HepG2 (cell line): ENCODE data around the gene TF.

ENCODE experiments used
- EP300 ChIP-seq, 3 experiments: sonication (generic) in 1 of 3; formaldehyde crosslinking in 1 of 3; IDR thresholded peaks; 2 replicates each; pipeline versions ENCODE4 v1.5.1 to v1.6.1; 2011 to 2020; ENCODE audit warnings: low read depth in 2 of 3, low read length in 2 of 3, borderline replicate concordance in 1 of 3, improper control_type of control experiment in 1 of 3, mild to moderate bottlenecking in 1 of 3, missing genetic modification reagents in 1 of 3, moderate library complexity in 1 of 3
- HNRNPK ChIP-seq: fragments of 200-400 bp; formaldehyde crosslinking; IDR thresholded peaks from 2 replicates; pipeline ENCODE4 v1.6.1; 2018; ENCODE audit warnings: low read length, low read depth, moderate library complexity, mild to moderate bottlenecking; ENCODE audit not compliant: poor library complexity, severe bottlenecking
- HOMEZ ChIP-seq: IDR thresholded peaks from 2 replicates; pipeline ENCODE4 v1.6.1; 2016; ENCODE audit warnings: low read depth
- IRF1 ChIP-seq: sonication (generic); formaldehyde crosslinking; IDR thresholded peaks from 2 replicates; pipeline ENCODE4 v1.4.0; 2020; ENCODE audit warnings: low read depth, mild to moderate bottlenecking, missing genetic modification reagents
- IRX3 ChIP-seq: sonication (generic); formaldehyde crosslinking; IDR thresholded peaks from 2 replicates; pipeline ENCODE4 v1.8.1; 2023; ENCODE audit warnings: mild to moderate bottlenecking, low read depth, missing genetic modification reagents, borderline replicate concordance
- MED1 ChIP-seq: sonication (generic); formaldehyde crosslinking; IDR thresholded peaks from 2 replicates; pipeline ENCODE4 v1.4.0; 2020; ENCODE audit warnings: missing genetic modification reagents
- PCBP1 ChIP-seq: fragments of 200-400 bp; formaldehyde crosslinking; IDR thresholded peaks from 2 replicates; pipeline ENCODE4 v1.6.1; 2017; ENCODE audit warnings: mild to moderate bottlenecking, low read depth, low read length, borderline replicate concordance
- POLR2AphosphoS2 ChIP-seq: IDR thresholded peaks from 2 replicates; pipeline ENCODE4 v1.6.1; 2011; ENCODE audit warnings: low read depth, low read length, improper control_type of control experiment
- SP1 ChIP-seq, 2 experiments: fragments of 450-650 bp in 1 of 2; sonication (generic) in 1 of 2; formaldehyde crosslinking in 1 of 2; IDR thresholded peaks; 2 replicates each; pipeline versions ENCODE4 v1.4.0 to v1.6.1; 2016 to 2020; ENCODE audit warnings: missing genetic modification reagents in 1 of 2
- TAF1 ChIP-seq: sonication (generic); formaldehyde crosslinking; IDR thresholded peaks from 2 replicates; pipeline ENCODE4 v1.4.0; 2020; ENCODE audit warnings: missing genetic modification reagents
- ZMAT5 ChIP-seq: sonication (generic); formaldehyde crosslinking; IDR thresholded peaks from 2 replicates; pipeline ENCODE4 v1.5.0; 2020; ENCODE audit warnings: mild to moderate bottlenecking, low read depth, missing genetic modification reagents, borderline replicate concordance
- ZNF570 ChIP-seq: sonication (generic); formaldehyde crosslinking; IDR thresholded peaks from 2 replicates; pipeline ENCODE4 v1.4.0; 2020; ENCODE audit warnings: mild to moderate bottlenecking, missing genetic modification reagents, borderline replicate concordance
- TF ChIP-seq, protein P1 (sequence below): sonication (generic); formaldehyde crosslinking; IDR thresholded peaks from 2 replicates; pipeline ENCODE4 v1.5.0; 2020; ENCODE audit warnings: mild to moderate bottlenecking, missing genetic modification reagents, moderate library complexity

DNA sequence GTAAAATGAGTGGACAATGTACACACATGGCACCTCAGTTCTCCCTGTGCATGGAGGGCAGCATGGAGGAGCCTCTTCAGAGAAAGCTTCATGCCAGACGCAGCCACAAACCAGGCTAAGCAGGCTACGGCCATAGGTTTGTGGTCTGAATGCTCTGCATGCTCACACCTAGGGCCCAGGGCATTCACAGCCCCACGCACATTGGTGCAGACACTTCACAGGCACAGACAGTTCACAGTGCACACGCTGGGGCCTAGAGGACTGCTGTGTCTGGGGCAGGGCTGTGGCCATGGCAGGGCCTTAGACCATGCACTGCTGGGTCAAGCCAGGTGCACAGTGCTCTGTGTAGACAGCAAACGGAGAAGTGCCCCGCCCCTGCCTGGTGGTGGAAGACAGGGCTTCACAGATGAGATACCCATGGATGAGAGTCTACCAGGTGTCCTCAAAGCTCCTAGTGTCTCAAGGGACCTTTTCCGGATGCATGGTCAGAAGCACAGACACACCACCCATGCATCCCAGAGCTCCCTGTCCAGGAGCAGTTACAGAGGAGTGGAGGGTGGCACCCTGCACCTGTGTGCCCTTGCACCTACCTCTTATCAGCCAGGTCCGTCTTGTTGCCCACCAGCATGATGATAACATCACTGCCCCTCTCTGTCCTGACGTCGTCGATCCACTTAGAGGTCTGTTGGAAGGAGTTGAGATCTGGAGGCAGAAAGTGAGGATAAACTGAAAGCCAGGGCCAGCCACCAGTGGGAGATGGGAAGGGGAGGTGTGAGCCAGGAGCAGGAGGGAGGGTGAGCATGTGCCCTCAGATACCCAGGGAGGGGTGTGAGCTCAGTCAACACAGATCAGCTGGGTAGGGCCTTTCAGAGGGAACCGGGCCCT, 93.0 kb downstream of the TF start:
- TF ChIP-seq, protein P1, sequence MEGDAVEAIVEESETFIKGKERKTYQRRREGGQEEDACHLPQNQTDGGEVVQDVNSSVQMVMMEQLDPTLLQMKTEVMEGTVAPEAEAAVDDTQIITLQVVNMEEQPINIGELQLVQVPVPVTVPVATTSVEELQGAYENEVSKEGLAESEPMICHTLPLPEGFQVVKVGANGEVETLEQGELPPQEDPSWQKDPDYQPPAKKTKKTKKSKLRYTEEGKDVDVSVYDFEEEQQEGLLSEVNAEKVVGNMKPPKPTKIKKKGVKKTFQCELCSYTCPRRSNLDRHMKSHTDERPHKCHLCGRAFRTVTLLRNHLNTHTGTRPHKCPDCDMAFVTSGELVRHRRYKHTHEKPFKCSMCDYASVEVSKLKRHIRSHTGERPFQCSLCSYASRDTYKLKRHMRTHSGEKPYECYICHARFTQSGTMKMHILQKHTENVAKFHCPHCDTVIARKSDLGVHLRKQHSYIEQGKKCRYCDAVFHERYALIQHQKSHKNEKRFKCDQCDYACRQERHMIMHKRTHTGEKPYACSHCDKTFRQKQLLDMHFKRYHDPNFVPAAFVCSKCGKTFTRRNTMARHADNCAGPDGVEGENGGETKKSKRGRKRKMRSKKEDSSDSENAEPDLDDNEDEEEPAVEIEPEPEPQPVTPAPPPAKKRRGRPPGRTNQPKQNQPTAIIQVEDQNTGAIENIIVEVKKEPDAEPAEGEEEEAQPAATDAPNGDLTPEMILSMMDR, result no peak
- TF ChIP-seq ZMAT5, result no peak
- TF ChIP-seq HNRNPK, result no peak
- TF ChIP-seq IRF1, result no peak
- TF ChIP-seq TAF1 (CRISPR knock-in tag), result no peak
- TF ChIP-seq POLR2AphosphoS2, result no peak
- TF ChIP-seq EP300 (IDR thresholded peaks at IDR 0.05; ENCODE audit: low read depth in 2 of 2, low read length in 2 of 2), result no peak
- no peak for TF ChIP-seq EP300 (CRISPR knock-in tag; IDR thresholded peaks at IDR 0.05; ENCODE audit: borderline replicate concordance)
- no peak for TF ChIP-seq SP1 (IDR thresholded peaks at IDR 0.05)
- TF ChIP-seq SP1 (CRISPR knock-in tag; IDR thresholded peaks at IDR 0.05), result no peak
- TF ChIP-seq ZNF570 (CRISPR knock-in tag), result no peak
- TF ChIP-seq MED1, result no peak
- TF ChIP-seq PCBP1, result no peak
- TF ChIP-seq IRX3 (CRISPR knock-in tag), result no peak
- TF ChIP-seq HOMEZ, result no peak
